8988T (cell line): ENCODE data around the gene ACP6.
"Not testable (repeated sequence)": the region's sequence is repeated elsewhere in the genome, so short reads cannot be mapped to it uniquely, and the experiment has no call there.

Experiments used
- DNase-seq: peaks from one replicate; pipeline ENCODE4 v3.0.0; 2011

The ACP6 gene

GRCh38 chr1:147670319-147671001 is at the start of gene ACP6:
Gene ACP6 (minus strand): TSS chr1:147670524. CDS start chr1:147670048, 476 bp downstream.
- DNase-seq: peak; percentile 74

GRCh38 chr1:147719711-147720225 is 49.4 kb upstream of the ACP6 start:
- DNase-seq: no peak

- DNase-seq: no peak
Measured at GRCh38 chr1:147719029-147719698, 48.8 kb upstream of the ACP6 start.

GRCh38 chr1:147717706-147718097 is 47.4 kb upstream of the ACP6 start:
- no peak for DNase-seq

GRCh38 chr1:147717051-147717705 is 46.9 kb upstream of the ACP6 start:
- no peak for DNase-seq

GRCh38 chr1:147712605-147713004 is 42.3 kb upstream of the ACP6 start:
- no peak for DNase-seq

- peak; percentile 40 for DNase-seq
Measured at GRCh38 chr1:147700042-147701006, 30.0 kb upstream of the ACP6 start.

- DNase-seq: no peak
Measured at GRCh38 chr1:147699686-147700041, 29.3 kb upstream of the ACP6 start.

GRCh38 chr1:147683163-147683763 is 12.9 kb upstream of the ACP6 start:
- DNase-seq: no peak

- not testable (repeated sequence) for DNase-seq
Measured at GRCh38 chr1:147680608-147681235, 10.4 kb upstream of the ACP6 start.

GRCh38 chr1:147677681-147678080 is 7.4 kb upstream of the ACP6 start:
- DNase-seq: not testable (repeated sequence)

GRCh38 chr1:147676311-147677085 is 6.2 kb upstream of the ACP6 start:
- DNase-seq: no peak

- no peak for DNase-seq
Measured at GRCh38 chr1:147673816-147674215, 3.5 kb upstream of the ACP6 start.

GRCh38 chr1:147673406-147673805 is 3.1 kb upstream of the ACP6 start:
- DNase-seq: no peak

GRCh38 chr1:147669469-147670318 is 630 bp downstream of the ACP6 start:
- peak; percentile 45 for DNase-seq

GRCh38 chr1:147665521-147665920 is 4.8 kb downstream of the ACP6 start:
- DNase-seq: no peak

- DNase-seq: no peak
Measured at GRCh38 chr1:147664206-147664605, 6.1 kb downstream of the ACP6 start.

GRCh38 chr1:147654511-147654910 is 15.8 kb downstream of the ACP6 start:
- no peak for DNase-seq

GRCh38 chr1:147652306-147652705 is 18.0 kb downstream of the ACP6 start:
- DNase-seq: no peak

GRCh38 chr1:147651466-147651865 is 18.9 kb downstream of the ACP6 start:
- no peak for DNase-seq
